ENCODE results near the gene MDM2.

Gene MDM2

GRCh38 chr12:68882251-68882964 is 74.4 kb downstream of the MDM2 start:
- DNase-seq, result no peak

GRCh38 chr12:68883151-68883550 is 75.2 kb downstream of the MDM2 start:
- no peak for DNase-seq

- DNase-seq, result no peak
Measured at GRCh38 chr12:68884251-68884650, 76.3 kb downstream of the MDM2 start.

- DNase-seq, result no peak
Measured at GRCh38 chr12:68885381-68885780, 77.4 kb downstream of the MDM2 start.

GRCh38 chr12:68886636-68887572 is 78.9 kb downstream of the MDM2 start:
- DNase-seq, result no peak

- no peak for DNase-seq
Measured at GRCh38 chr12:68887641-68888040, 79.7 kb downstream of the MDM2 start.

GRCh38 chr12:68888243-68888642 is 80.3 kb downstream of the MDM2 start:
- no peak for DNase-seq

- no peak for DNase-seq
Measured at GRCh38 chr12:68890701-68891113, 82.7 kb downstream of the MDM2 start.

GRCh38 chr12:68891141-68891540 is 83.2 kb downstream of the MDM2 start:
- no peak for DNase-seq

- no peak for DNase-seq
Measured at GRCh38 chr12:68893201-68893600, 85.2 kb downstream of the MDM2 start.

GRCh38 chr12:68893741-68894140 is 85.8 kb downstream of the MDM2 start:
- DNase-seq, result no peak

GRCh38 chr12:68894276-68894855 is 86.4 kb downstream of the MDM2 start:
- DNase-seq, result no peak

GRCh38 chr12:68896881-68897540 is 89.0 kb downstream of the MDM2 start:
- no peak for DNase-seq

- DNase-seq, result no peak
Measured at GRCh38 chr12:68899251-68899771, 91.3 kb downstream of the MDM2 start.

GRCh38 chr12:68900241-68900640 is 92.3 kb downstream of the MDM2 start:
- DNase-seq, result no peak
